Lower lobe of right lung (tissue), 2 donors: ENCODE results near the gene SWT1. TPM values are rescaled to one million over a fixed set of nuclear protein-coding genes. Genes with fewer than 3 reads are reported as not detected.
A peak's percentile ranks its signal among the peaks of the same experiment; 100 is the strongest.

Source experiments
- ATAC-seq, 2 donors: fragments of 200-7000 bp; cut with Tn5 transposase; one replicate each; pipeline ENCODE4 v1.9.1; 2020 to 2022; ENCODE audit warnings: mild to moderate bottlenecking in 2 of 2, moderate library complexity in 2 of 2
- DNase-seq: peaks from one replicate; pipeline ENCODE4 v3.0.0-alpha.2; 2020
- H3K27ac ChIP-seq: fragments of 200-600 bp; one replicate; pipeline ENCODE4 v1.8.0; 2022
- H3K27me3 ChIP-seq: fragments of 200-600 bp; one replicate; pipeline ENCODE4 v1.8.0; 2022; ENCODE audit warnings: low read depth
- H3K36me3 ChIP-seq: fragments of 200-600 bp; one replicate; pipeline ENCODE4 v1.8.0; 2022; ENCODE audit warnings: mild to moderate bottlenecking
- H3K4me1 ChIP-seq: fragments of 200-600 bp; one replicate; pipeline ENCODE4 v1.8.0; 2022
- H3K4me3 ChIP-seq: fragments of 200-600 bp; one replicate; pipeline ENCODE4 v1.8.0; 2022; ENCODE audit warnings: mild to moderate bottlenecking
- H3K9me3 ChIP-seq: fragments of 200-600 bp; one replicate; pipeline ENCODE4 v1.8.0; 2022
- CTCF ChIP-seq: fragments of 200-600 bp; IDR thresholded peaks from one replicate; pipeline ENCODE4 v1.8.0; 2022; ENCODE audit warnings: antibody characterized with exemption, mild to moderate bottlenecking
- intact Hi-C: fragments of 100-400 bp; cut with DNase I; formaldehyde crosslinking; loops from one replicate; pipeline ENCODE4 v1.11.0; 2022
- total RNA-seq: library from RNA; stranded (reverse); fragmentation: NEBNext Ultra II Directional; extraction: Animal tissue kit (Norgen Biotek cat#: 25700); gene quantifications from one replicate; pipeline ENCODE4 v1.2.1, GENCODE V29; 2021
- donor health status: DM: no; HTN: yes; CAD: no; lungs with severe emphysema.

SWT1 gene
- total RNA-seq, 1 donor from 2014 or later: 7.4 TPM

GRCh38 chr1:185322636-185323035 lies 165.7 kb downstream of the SWT1 start:
- no peak for TF ChIP-seq CTCF
- Histone ChIP-seq H3K27ac (no peak overlapping the region), H3K36me3 (no peaks in the 10 kb centered on the region), H3K27me3 (no peaks in the 10 kb centered on the region), H3K4me3 (no peak overlapping the region), H3K9me3 (no peaks in the 10 kb centered on the region), H3K4me1 (peaks cover 12% of the 10 kb centered on the region)
- ATAC-seq (no peak), DNase-seq (no peak)
- intact Hi-C loops: no loop called here

- no peaks in the 10 kb centered on the region for H3K4me1 ChIP-seq
- no peak overlapping the region for H3K27ac ChIP-seq
- H3K4me3 ChIP-seq: no peak overlapping the region
- H3K36me3 ChIP-seq: no peaks in the 10 kb centered on the region
- ATAC-seq: no peak
- intact Hi-C loops: no loop called here
- DNase-seq: no peak
- no peaks in the 10 kb centered on the region for H3K9me3 ChIP-seq
- no peaks in the 10 kb centered on the region for H3K27me3 ChIP-seq
- TF ChIP-seq CTCF: no peak
These were observed 167.2 kb downstream of the SWT1 start for GRCh38 chr1:185324118-185324517.

GRCh38 chr1:185325413-185325812 lies 168.4 kb downstream of the SWT1 start:
- no peak for TF ChIP-seq CTCF
- Histone ChIP-seq H3K27ac (no peak overlapping the region), H3K27me3 (no peaks in the 10 kb centered on the region), H3K36me3 (no peaks in the 10 kb centered on the region), H3K4me3 (no peak overlapping the region), H3K4me1 (no peaks in the 10 kb centered on the region), H3K9me3 (no peaks in the 10 kb centered on the region)
- ATAC-seq (peak; percentile 74 to 90), DNase-seq (no peak)
- intact Hi-C loops: no loop called here

GRCh38 chr1:185328255-185328654 lies 171.3 kb downstream of the SWT1 start:
- Histone ChIP-seq H3K27me3 (no peaks in the 10 kb centered on the region), H3K9me3 (no peaks in the 10 kb centered on the region), H3K27ac (no peak overlapping the region), H3K4me1 (no peaks in the 10 kb centered on the region), H3K36me3 (no peaks in the 10 kb centered on the region), H3K4me3 (no peak overlapping the region)
- ATAC-seq: no peak
- intact Hi-C loops: no loop called here
- DNase-seq: no peak
- no peak for TF ChIP-seq CTCF

- no peak for DNase-seq
- ATAC-seq: no peak
- H3K4me1 ChIP-seq: peaks cover 12% of the 10 kb centered on the region
- H3K27me3 ChIP-seq: no peaks in the 10 kb centered on the region
- no peak overlapping the region for H3K4me3 ChIP-seq
- H3K27ac ChIP-seq: no peak overlapping the region
- no peaks in the 10 kb centered on the region for H3K9me3 ChIP-seq
- no peaks in the 10 kb centered on the region for H3K36me3 ChIP-seq
- intact Hi-C loops: no loop called here
- no peak for TF ChIP-seq CTCF
These were observed 177.2 kb downstream of the SWT1 start for GRCh38 chr1:185334182-185334581.

GRCh38 chr1:185337246-185337645 lies 180.3 kb downstream of the SWT1 start:
- ATAC-seq (peak; percentile 37 to 40), DNase-seq (no peak)
- peaks cover 12% of the 10 kb centered on the region for H3K4me1 ChIP-seq
- no peak overlapping the region for H3K4me3 ChIP-seq
- H3K36me3 ChIP-seq: no peaks in the 10 kb centered on the region
- no peaks in the 10 kb centered on the region for H3K27me3 ChIP-seq
- intact Hi-C loops: no loop called here
- TF ChIP-seq CTCF: no peak
- no peaks in the 10 kb centered on the region for H3K9me3 ChIP-seq
- no peak overlapping the region for H3K27ac ChIP-seq
